Astrocyte (in vitro differentiated cells and primary cell): ENCODE results near the gene NRAP. TPM values are rescaled to one million over a fixed set of nuclear protein-coding genes. Genes with fewer than 3 reads are reported as not detected.

Experiments
- DNase-seq: peaks from one replicate; pipeline ENCODE4 v3.0.0-alpha.2; 2010; ENCODE audit warnings: low read depth
- FAIRE-seq: peaks from 2 replicates; lab custom pipeline; 2011; peaks lifted over from hg19 to GRCh38; lab: Jason Lieb, UNC
- H2AFZ ChIP-seq: 2 replicates; pipeline ENCODE4 v1.6.0; 2012; ENCODE audit warnings: low read depth, low read length, inconsistent platforms
- H3K27ac ChIP-seq: 2 replicates; pipeline ENCODE4 v1.5.1; 2011; ENCODE audit warnings: low read depth, low read length, inconsistent platforms
- H3K27me3 ChIP-seq: 2 replicates; pipeline ENCODE4 v1.6.0; 2011; ENCODE audit warnings: low read length, inconsistent platforms; ENCODE audit not compliant: insufficient read depth
- H3K36me3 ChIP-seq: 2 replicates; pipeline ENCODE4 v1.5.1; 2011; ENCODE audit warnings: low read length, inconsistent platforms; ENCODE audit not compliant: insufficient read depth
- H3K4me1 ChIP-seq: 2 replicates; pipeline ENCODE4 v1.5.1; 2011; ENCODE audit warnings: low read length, inconsistent platforms; ENCODE audit not compliant: insufficient read depth
- H3K4me2 ChIP-seq: 2 replicates; pipeline ENCODE4 v1.6.0; 2012; ENCODE audit warnings: low read length, inconsistent platforms
- H3K4me3 ChIP-seq: 2 replicates; pipeline ENCODE4 v1.5.1; 2011; ENCODE audit warnings: low read depth, mild to moderate bottlenecking, low read length, inconsistent platforms; ENCODE audit not compliant: insufficient read depth
- H3K79me2 ChIP-seq: 2 replicates; pipeline ENCODE4 v1.6.0; 2012; ENCODE audit warnings: mild to moderate bottlenecking, low read length, inconsistent platforms; ENCODE audit not compliant: insufficient read depth
- H3K9ac ChIP-seq: 2 replicates; pipeline ENCODE4 v1.6.0; 2012; ENCODE audit warnings: mild to moderate bottlenecking, low read length, inconsistent platforms
- H3K9me3 ChIP-seq: 2 replicates; pipeline ENCODE4 v1.5.1; 2012; ENCODE audit warnings: low read depth, mild to moderate bottlenecking, low read length, inconsistent platforms; ENCODE audit not compliant: insufficient read depth
- H4K20me1 ChIP-seq: 2 replicates; pipeline ENCODE4 v1.6.0; 2012; ENCODE audit warnings: low read length, inconsistent platforms; ENCODE audit not compliant: insufficient read depth
- H3K27ac Mint-ChIP-seq: one replicate; pipeline ENCODE4 v1.8.0; 2021; ENCODE audit warnings: mild to moderate bottlenecking, mixed read lengths; ENCODE audit not compliant: unreplicated experiment
- H3K27me3 Mint-ChIP-seq: one replicate; pipeline ENCODE4 v1.8.0; 2021; ENCODE audit warnings: low read depth, mixed read lengths; ENCODE audit not compliant: unreplicated experiment
- H3K36me3 Mint-ChIP-seq: one replicate; pipeline ENCODE4 v1.8.0; 2021; ENCODE audit warnings: low read depth, mixed read lengths; ENCODE audit not compliant: unreplicated experiment
- H3K4me1 Mint-ChIP-seq: one replicate; pipeline ENCODE4 v1.8.0; 2021; ENCODE audit warnings: low read depth, mixed read lengths; ENCODE audit not compliant: unreplicated experiment
- H3K4me3 Mint-ChIP-seq: one replicate; pipeline ENCODE4 v1.8.0; 2021; ENCODE audit warnings: mild to moderate bottlenecking, moderate library complexity, mixed read lengths; ENCODE audit not compliant: unreplicated experiment
- H3K9me3 Mint-ChIP-seq: one replicate; pipeline ENCODE4 v1.8.0; 2021; ENCODE audit warnings: mild to moderate bottlenecking, mixed read lengths; ENCODE audit not compliant: unreplicated experiment
- EZH2 ChIP-seq: IDR thresholded peaks from 2 replicates; pipeline ENCODE4 v1.6.1; 2012; ENCODE audit warnings: mild to moderate bottlenecking, low read length, inconsistent platforms; ENCODE audit not compliant: insufficient read depth
- total RNA-seq: library from RNA; stranded (reverse); gene quantifications from 2 replicates; pipeline ENCODE4 v1.2.1, GENCODE V29; 2021
- TF ChIP-seq, protein P1 (sequence below): IDR thresholded peaks from 2 replicates; pipeline ENCODE4 v1.5.1; 2011; ENCODE audit warnings: low read depth, mild to moderate bottlenecking, inconsistent platforms, low read length, moderate library complexity; ENCODE audit not compliant: insufficient read depth

NRAP gene
- total RNA-seq, 1 donor from 2014 or later: not detected

DNA sequence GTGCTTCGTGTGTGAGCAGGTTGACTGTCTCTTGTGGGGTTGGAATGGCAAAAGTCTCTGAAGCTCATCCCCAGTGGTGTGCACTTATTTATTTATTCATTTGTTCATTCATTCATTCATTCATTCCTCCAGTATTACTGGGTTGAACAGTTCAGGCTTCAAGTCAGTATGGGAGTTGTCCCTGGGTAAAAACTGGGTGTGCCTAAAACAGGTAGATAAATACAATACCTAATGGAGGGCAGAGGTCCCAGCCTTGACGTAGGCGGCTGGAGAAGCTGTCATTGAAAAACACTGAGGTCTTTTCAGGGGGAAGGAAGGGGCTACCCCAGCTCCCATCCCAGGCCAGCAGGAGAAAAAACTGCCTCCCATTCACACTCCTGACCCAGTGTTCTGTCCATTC, 26.9 kb upstream of the NRAP start:
- TF ChIP-seq, protein P1, sequence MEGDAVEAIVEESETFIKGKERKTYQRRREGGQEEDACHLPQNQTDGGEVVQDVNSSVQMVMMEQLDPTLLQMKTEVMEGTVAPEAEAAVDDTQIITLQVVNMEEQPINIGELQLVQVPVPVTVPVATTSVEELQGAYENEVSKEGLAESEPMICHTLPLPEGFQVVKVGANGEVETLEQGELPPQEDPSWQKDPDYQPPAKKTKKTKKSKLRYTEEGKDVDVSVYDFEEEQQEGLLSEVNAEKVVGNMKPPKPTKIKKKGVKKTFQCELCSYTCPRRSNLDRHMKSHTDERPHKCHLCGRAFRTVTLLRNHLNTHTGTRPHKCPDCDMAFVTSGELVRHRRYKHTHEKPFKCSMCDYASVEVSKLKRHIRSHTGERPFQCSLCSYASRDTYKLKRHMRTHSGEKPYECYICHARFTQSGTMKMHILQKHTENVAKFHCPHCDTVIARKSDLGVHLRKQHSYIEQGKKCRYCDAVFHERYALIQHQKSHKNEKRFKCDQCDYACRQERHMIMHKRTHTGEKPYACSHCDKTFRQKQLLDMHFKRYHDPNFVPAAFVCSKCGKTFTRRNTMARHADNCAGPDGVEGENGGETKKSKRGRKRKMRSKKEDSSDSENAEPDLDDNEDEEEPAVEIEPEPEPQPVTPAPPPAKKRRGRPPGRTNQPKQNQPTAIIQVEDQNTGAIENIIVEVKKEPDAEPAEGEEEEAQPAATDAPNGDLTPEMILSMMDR: no peak
- TF ChIP-seq EZH2: no peak
- Mint-ChIP-seq H3K27me3 (no peaks in the 10 kb centered on the region), H3K4me3 (no peak overlapping the region), H3K27ac (no peak overlapping the region), H3K9me3 (peaks cover 24% of the 10 kb centered on the region), H3K36me3 (peaks cover 41% of the 10 kb centered on the region), H3K4me1 (peaks cover 6% of the 10 kb centered on the region)
- DNase-seq: no peak
- H3K9me3 ChIP-seq: no peaks in the 10 kb centered on the region
- no peaks in the 10 kb centered on the region for H3K27me3 ChIP-seq
- H3K4me2 ChIP-seq: no peak overlapping the region
- H3K4me1 ChIP-seq: no peaks in the 10 kb centered on the region
- FAIRE-seq: no peak
- H3K36me3 ChIP-seq: no peaks in the 10 kb centered on the region
- H3K27ac ChIP-seq: no peak overlapping the region
- H3K9ac ChIP-seq: no peak overlapping the region
- peaks cover 44% of the 10 kb centered on the region for H4K20me1 ChIP-seq
- H2AFZ ChIP-seq: no peak overlapping the region
- H3K79me2 ChIP-seq: peaks cover 61% of the 10 kb centered on the region
- H3K4me3 ChIP-seq: no peak overlapping the region

DNA sequence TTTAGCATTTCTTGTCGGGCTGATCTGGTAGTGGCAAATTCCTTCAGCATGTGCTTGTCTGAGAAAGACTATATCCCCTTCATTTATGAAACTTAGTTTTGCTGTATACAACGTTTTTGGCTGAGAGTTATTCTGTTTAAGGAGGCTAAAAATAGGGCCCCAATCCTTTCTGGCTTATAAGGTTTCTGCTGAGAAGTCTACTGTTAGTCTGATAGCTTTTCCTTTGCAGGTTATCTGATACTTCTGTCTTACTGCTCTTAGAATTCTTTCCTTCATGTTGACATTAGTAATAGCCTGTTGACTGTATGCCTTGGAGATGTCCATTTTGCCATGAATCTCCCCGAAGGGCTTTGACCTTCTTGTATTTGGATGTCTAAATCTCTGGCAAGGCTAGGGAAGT, 25.7 kb upstream of the NRAP start:
- no peaks in the 10 kb centered on the region for H3K36me3 ChIP-seq
- H3K4me1 ChIP-seq: no peaks in the 10 kb centered on the region
- no peak overlapping the region for H2AFZ ChIP-seq
- Mint-ChIP-seq H3K4me1 (peaks cover 3% of the 10 kb centered on the region), H3K27ac (no peak overlapping the region), H3K27me3 (no peaks in the 10 kb centered on the region), H3K9me3 (peaks cover 24% of the 10 kb centered on the region), H3K4me3 (no peak overlapping the region), H3K36me3 (peaks cover 37% of the 10 kb centered on the region)
- no peak overlapping the region for H3K9ac ChIP-seq
- peaks cover 37% of the 10 kb centered on the region for H4K20me1 ChIP-seq
- H3K27ac ChIP-seq: no peak overlapping the region
- no peak overlapping the region for H3K4me3 ChIP-seq
- DNase-seq (no peak), FAIRE-seq (no peak)
- H3K79me2 ChIP-seq: peaks cover 62% of the 10 kb centered on the region
- no peaks in the 10 kb centered on the region for H3K27me3 ChIP-seq
- H3K9me3 ChIP-seq: no peaks in the 10 kb centered on the region
- TF ChIP-seq EZH2: no peak
- TF ChIP-seq, protein P1: no peak
- H3K4me2 ChIP-seq: no peak overlapping the region

DNA sequence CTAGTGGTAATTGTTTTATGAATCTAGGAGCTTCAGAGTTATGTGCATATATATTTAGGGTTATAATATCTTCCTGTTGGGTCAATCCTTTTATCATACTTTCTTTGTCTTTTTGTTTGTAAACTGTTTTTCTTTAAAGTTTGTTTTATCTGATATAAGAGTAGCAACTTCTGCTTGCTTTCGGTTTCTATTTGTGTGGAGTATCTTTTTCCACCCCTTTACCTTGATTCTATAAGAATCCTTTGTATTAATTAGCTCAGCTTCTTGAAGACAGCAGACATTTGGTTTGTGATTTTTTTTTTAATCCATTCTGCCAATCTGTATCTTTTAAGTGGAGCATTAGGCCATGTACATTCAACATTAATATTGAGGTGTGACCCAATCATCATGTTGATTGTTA, 25.2 kb upstream of the NRAP start:
- no peak for DNase-seq
- no peak overlapping the region for H2AFZ ChIP-seq
- no peak overlapping the region for H3K4me2 ChIP-seq
- Mint-ChIP-seq H3K27me3 (no peaks in the 10 kb centered on the region), H3K27ac (no peak overlapping the region), H3K4me1 (peaks cover 3% of the 10 kb centered on the region), H3K36me3 (peaks cover 37% of the 10 kb centered on the region), H3K9me3 (peaks cover 24% of the 10 kb centered on the region), H3K4me3 (no peak overlapping the region)
- no peak overlapping the region for H3K9ac ChIP-seq
- H3K36me3 ChIP-seq: no peaks in the 10 kb centered on the region
- no peak for FAIRE-seq
- no peaks in the 10 kb centered on the region for H3K27me3 ChIP-seq
- no peak overlapping the region for H3K27ac ChIP-seq
- H4K20me1 ChIP-seq: peaks cover 38% of the 10 kb centered on the region
- no peak overlapping the region for H3K4me3 ChIP-seq
- peaks cover 62% of the 10 kb centered on the region for H3K79me2 ChIP-seq
- H3K9me3 ChIP-seq: no peaks in the 10 kb centered on the region
- TF ChIP-seq, protein P1: no peak
- no peak for TF ChIP-seq EZH2
- no peaks in the 10 kb centered on the region for H3K4me1 ChIP-seq
